GM21723 (cell line): Measurements from ENCODE around the gene CA10.

Experiments used
- ATAC-seq: cut with Tn5 transposase; IDR thresholded peaks from one replicate; pipeline ENCODE4 v1.9.1; 2021; ENCODE audit warnings: mild to moderate bottlenecking, moderate library complexity; ENCODE audit not compliant: unreplicated experiment

Gene CA10

GRCh38 chr17:51734976-51735375 is 423.5 kb downstream of the CA10 start:
- no peak for ATAC-seq

GRCh38 chr17:51734462-51734861 is 424.1 kb downstream of the CA10 start:
- no peak for ATAC-seq

- ATAC-seq: no peak
Observed at GRCh38 chr17:51733166-51733565, 425.3 kb downstream of the CA10 start.

GRCh38 chr17:51731941-51732722 is 426.4 kb downstream of the CA10 start:
- ATAC-seq: no peak

GRCh38 chr17:51730303-51731050 is 428.0 kb downstream of the CA10 start:
- no peak for ATAC-seq

GRCh38 chr17:51725185-51725584 is 433.3 kb downstream of the CA10 start:
- no peak for ATAC-seq

- ATAC-seq: no peak
Observed at GRCh38 chr17:51724043-51724580, 434.4 kb downstream of the CA10 start.

GRCh38 chr17:51722994-51723393 is 435.5 kb downstream of the CA10 start:
- no peak for ATAC-seq

- no peak for ATAC-seq
Observed at GRCh38 chr17:51721730-51722129, 436.8 kb downstream of the CA10 start.

GRCh38 chr17:51720439-51720838 is 438.1 kb downstream of the CA10 start:
- ATAC-seq: no peak

- ATAC-seq: no peak
Observed at GRCh38 chr17:51718983-51719382, 439.5 kb downstream of the CA10 start.

- ATAC-seq: no peak
Observed at GRCh38 chr17:51711581-51711980, 446.9 kb downstream of the CA10 start.

GRCh38 chr17:51710634-51710979 is 447.9 kb downstream of the CA10 start:
- no peak for ATAC-seq

- no peak for ATAC-seq
Observed at GRCh38 chr17:51709694-51710633, 448.6 kb downstream of the CA10 start.

- no peak for ATAC-seq
Observed at GRCh38 chr17:51707216-51707615, 451.3 kb downstream of the CA10 start.

- no peak for ATAC-seq
Observed at GRCh38 chr17:51706093-51706492, 452.4 kb downstream of the CA10 start.

- ATAC-seq: no peak
Observed at GRCh38 chr17:51703361-51704341, 454.9 kb downstream of the CA10 start.

GRCh38 chr17:51702963-51703360 is 455.6 kb downstream of the CA10 start:
- no peak for ATAC-seq

GRCh38 chr17:51701501-51701900 is 457.0 kb downstream of the CA10 start:
- no peak for ATAC-seq
